ENCODE data around the gene BCOR.

BCOR gene

GRCh38 chrX:40097504-40098263, at the start of gene BCOR:
TSS of gene BCOR (minus strand) at chrX:40097958. CDS start at chrX:40077929, 20,029 bp downstream.
- in situ Hi-C loops (cut with MboI; ENCODE audit: low sequenced_read_pairs) = no loop called here

- in situ Hi-C loops (cut with MboI; ENCODE audit: low sequenced_read_pairs) = no loop called here
These were observed 49.6 kb upstream of the BCOR start for GRCh38 chrX:40147126-40147952.

- in situ Hi-C loops (cut with MboI; ENCODE audit: low sequenced_read_pairs) = no loop called here
These were observed 48.7 kb upstream of the BCOR start for GRCh38 chrX:40146262-40147125.

- in situ Hi-C loops (cut with MboI; ENCODE audit: low sequenced_read_pairs) = no loop called here
These were observed 48.1 kb upstream of the BCOR start for GRCh38 chrX:40145923-40146261.

GRCh38 chrX:40145001-40145922, 47.5 kb upstream of the BCOR start:
- in situ Hi-C loops (cut with MboI; ENCODE audit: low sequenced_read_pairs) = no loop called here

GRCh38 chrX:40144576-40144975, 46.8 kb upstream of the BCOR start:
- in situ Hi-C loops (cut with MboI; ENCODE audit: low sequenced_read_pairs) = no loop called here

- in situ Hi-C loops (cut with MboI; ENCODE audit: low sequenced_read_pairs) = no loop called here
These were observed 46.2 kb upstream of the BCOR start for GRCh38 chrX:40143987-40144386.

GRCh38 chrX:40143001-40143400, 45.2 kb upstream of the BCOR start:
- in situ Hi-C loops (cut with MboI; ENCODE audit: low sequenced_read_pairs) = no loop called here

GRCh38 chrX:40142417-40142816, 44.7 kb upstream of the BCOR start:
- in situ Hi-C loops (cut with MboI; ENCODE audit: low sequenced_read_pairs) = no loop called here

- in situ Hi-C loops (cut with MboI; ENCODE audit: low sequenced_read_pairs) = no loop called here
These were observed 43.1 kb upstream of the BCOR start for GRCh38 chrX:40140706-40141499.

GRCh38 chrX:40132751-40133150, 35.0 kb upstream of the BCOR start:
- in situ Hi-C loops (cut with MboI; ENCODE audit: low sequenced_read_pairs) = no loop called here

- in situ Hi-C loops (cut with MboI; ENCODE audit: low sequenced_read_pairs) = no loop called here
These were observed 34.0 kb upstream of the BCOR start for GRCh38 chrX:40131654-40132337.

- in situ Hi-C loops (cut with MboI; ENCODE audit: low sequenced_read_pairs) = no loop called here
These were observed 32.4 kb upstream of the BCOR start for GRCh38 chrX:40130207-40130606.

- in situ Hi-C loops (cut with MboI; ENCODE audit: low sequenced_read_pairs) = no loop called here
These were observed 29.3 kb upstream of the BCOR start for GRCh38 chrX:40127052-40127451.

- in situ Hi-C loops (cut with MboI; ENCODE audit: low sequenced_read_pairs) = no loop called here
These were observed 24.7 kb upstream of the BCOR start for GRCh38 chrX:40122487-40122886.

- in situ Hi-C loops (cut with MboI; ENCODE audit: low sequenced_read_pairs) = no loop called here
These were observed 23.9 kb upstream of the BCOR start for GRCh38 chrX:40121618-40122017.

- in situ Hi-C loops (cut with MboI; ENCODE audit: low sequenced_read_pairs) = no loop called here
These were observed 23.3 kb upstream of the BCOR start for GRCh38 chrX:40120838-40121580.

- in situ Hi-C loops (cut with MboI; ENCODE audit: low sequenced_read_pairs) = no loop called here
These were observed 20.0 kb upstream of the BCOR start for GRCh38 chrX:40117715-40118285.
